ENCODE data around the gene UBR7. TPM values are rescaled to one million over a fixed set of nuclear protein-coding genes. Genes with fewer than 3 reads are reported as not detected.

Gene UBR7
- total and polyA plus RNA-seq, 2 donors = 19.6 to 29.6 TPM

- 75% methylated on average over 10 of the region's 10 CpGs for WGBS
- peaks cover 0 to 6% of the 10 kb centered on the region in 2 donors for H3K36me3 ChIP-seq (ENCODE audit: control insufficient read depth in 2 of 2, insufficient read depth in 2 of 2, low read length in 1 of 2)
- no peak overlapping the region for H3K4me3 ChIP-seq (ENCODE audit: low read length in 2 of 2)
- no peak for DNase-seq (ENCODE audit: low read depth in 6 of 9, low spot score in 9 of 9)
- peaks cover 0 to 10% of the 10 kb centered on the region in 2 donors for H3K27me3 ChIP-seq (ENCODE audit: control insufficient read depth in 2 of 2, insufficient read depth in 1 of 2, low read length in 1 of 2)
- peaks cover 0 to 2% of the 10 kb centered on the region in 2 donors for H3K4me1 ChIP-seq (ENCODE audit: control insufficient read depth in 2 of 2, insufficient read depth in 2 of 2, low read length in 2 of 2)
- H3K27ac ChIP-seq (ENCODE audit: low read depth in 1 of 2, low read length in 1 of 2) = no peak overlapping the region
- H3K9me3 ChIP-seq (ENCODE audit: control insufficient read depth in 2 of 2, insufficient read depth in 1 of 2, low read length in 1 of 2) = no peaks in the 10 kb centered on the region
These were observed 27.7 kb downstream of the UBR7 start for GRCh38 chr14:93234798-93235197.

DNA sequence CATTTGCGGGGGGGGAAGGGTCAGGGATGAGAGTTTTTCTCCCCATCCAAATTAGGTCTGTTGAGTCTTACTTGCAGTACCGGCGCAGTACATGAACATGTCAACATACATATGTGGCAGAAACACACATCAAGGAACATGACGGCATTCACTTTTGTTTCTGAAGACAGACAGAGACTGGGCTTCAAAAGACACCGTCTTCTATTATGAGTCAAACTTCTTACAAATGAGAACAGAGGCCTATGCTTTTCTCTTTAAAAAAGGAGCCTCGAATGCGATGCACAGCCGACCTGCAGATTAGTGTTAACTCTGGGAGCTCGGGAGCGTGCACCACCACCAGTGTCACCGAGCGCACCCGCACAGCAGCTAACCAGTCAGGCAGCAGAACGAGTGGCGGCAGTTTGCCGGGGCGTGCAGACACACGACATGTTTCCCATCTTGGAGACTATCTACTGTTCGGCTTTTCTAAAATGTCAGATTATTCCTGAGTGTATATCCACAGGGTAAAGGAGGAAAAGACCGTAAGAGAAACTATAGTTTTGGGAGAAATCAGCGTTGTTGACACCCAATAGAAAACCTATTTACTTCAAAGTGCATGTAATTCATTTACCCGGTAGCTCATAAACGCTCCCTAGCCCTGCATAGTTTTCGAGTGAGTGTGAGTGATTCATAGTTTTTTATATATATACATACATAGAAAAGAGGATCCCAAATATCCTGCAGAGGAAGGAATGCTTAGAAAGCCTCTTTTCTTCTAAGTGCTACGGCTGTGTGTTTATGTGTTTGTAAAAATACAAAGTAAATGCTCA lies 33.0 kb downstream of the UBR7 start:
- WGBS = 95% methylated on average over 25 of the region's 25 CpGs
- Histone ChIP-seq H3K4me1 (ENCODE audit: control insufficient read depth in 2 of 2, insufficient read depth in 2 of 2, low read length in 2 of 2) (peaks cover 0 to 2% of the 10 kb centered on the region in 2 donors), H3K27ac (ENCODE audit: low read depth in 1 of 2, low read length in 1 of 2) (no peak overlapping the region), H3K9me3 (ENCODE audit: control insufficient read depth in 2 of 2, insufficient read depth in 1 of 2, low read length in 1 of 2) (no peaks in the 10 kb centered on the region), H3K36me3 (ENCODE audit: control insufficient read depth in 2 of 2, insufficient read depth in 2 of 2, low read length in 1 of 2) (peaks cover 12 to 25% of the 10 kb centered on the region in 2 donors), H3K27me3 (ENCODE audit: control insufficient read depth in 2 of 2, insufficient read depth in 1 of 2, low read length in 1 of 2) (no peaks in the 10 kb centered on the region), H3K4me3 (ENCODE audit: low read length in 2 of 2) (no peak overlapping the region)
- no peak for DNase-seq (ENCODE audit: low read depth in 6 of 9, low spot score in 9 of 9)

DNA sequence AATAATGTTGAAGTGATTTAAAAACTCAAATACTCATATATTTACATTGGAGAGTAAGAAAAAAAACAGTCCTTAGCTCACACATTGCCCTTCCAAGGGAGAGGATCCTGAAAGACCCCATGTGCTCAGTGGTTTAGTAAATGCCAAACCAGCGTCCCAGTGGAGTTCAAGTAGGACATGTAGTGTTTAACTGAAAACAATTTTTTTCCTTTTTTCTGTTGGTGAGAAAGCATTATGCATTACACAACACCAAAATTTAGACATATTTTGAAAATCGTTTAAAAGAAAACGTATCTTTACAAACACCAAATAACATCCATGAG lies 33.6 kb downstream of the UBR7 start:
- Histone ChIP-seq H3K36me3 (ENCODE audit: control insufficient read depth in 2 of 2, insufficient read depth in 2 of 2, low read length in 1 of 2) (peaks cover 18 to 29% of the 10 kb centered on the region in 2 donors), H3K4me3 (ENCODE audit: low read length in 2 of 2) (no peak overlapping the region), H3K27ac (ENCODE audit: low read depth in 1 of 2, low read length in 1 of 2) (no peak overlapping the region), H3K9me3 (ENCODE audit: control insufficient read depth in 2 of 2, insufficient read depth in 1 of 2, low read length in 1 of 2) (no peaks in the 10 kb centered on the region), H3K27me3 (ENCODE audit: control insufficient read depth in 2 of 2, insufficient read depth in 1 of 2, low read length in 1 of 2) (no peaks in the 10 kb centered on the region), H3K4me1 (ENCODE audit: control insufficient read depth in 2 of 2, insufficient read depth in 2 of 2, low read length in 2 of 2) (peaks cover 0 to 2% of the 10 kb centered on the region in 2 donors)
- 98% methylated on average over 3 of the region's 3 CpGs for WGBS
- DNase-seq (ENCODE audit: low read depth in 6 of 9, low spot score in 9 of 9) = no peak

GRCh38 chr14:93245764-93246420 lies 38.8 kb downstream of the UBR7 start:
- Histone ChIP-seq H3K4me3 (ENCODE audit: low read length in 2 of 2) (no peak overlapping the region), H3K4me1 (ENCODE audit: control insufficient read depth in 2 of 2, insufficient read depth in 2 of 2, low read length in 2 of 2) (no peaks in the 10 kb centered on the region), H3K9me3 (ENCODE audit: control insufficient read depth in 2 of 2, insufficient read depth in 1 of 2, low read length in 1 of 2) (no peaks in the 10 kb centered on the region), H3K36me3 (ENCODE audit: control insufficient read depth in 2 of 2, insufficient read depth in 2 of 2, low read length in 1 of 2) (peaks cover 43 to 44% of the 10 kb centered on the region in 2 donors), H3K27ac (ENCODE audit: low read depth in 1 of 2, low read length in 1 of 2) (no peak overlapping the region), H3K27me3 (ENCODE audit: control insufficient read depth in 2 of 2, insufficient read depth in 1 of 2, low read length in 1 of 2) (no peaks in the 10 kb centered on the region)
- WGBS = 96% methylated on average over 10 of the region's 10 CpGs
- no peak for DNase-seq (ENCODE audit: low read depth in 6 of 9, low spot score in 9 of 9)

GRCh38 chr14:93246534-93246933 lies 39.5 kb downstream of the UBR7 start:
- no peaks in the 10 kb centered on the region for H3K9me3 ChIP-seq (ENCODE audit: control insufficient read depth in 2 of 2, insufficient read depth in 1 of 2, low read length in 1 of 2)
- no peak overlapping the region for H3K27ac ChIP-seq (ENCODE audit: low read depth in 1 of 2, low read length in 1 of 2)
- peaks cover 45 to 49% of the 10 kb centered on the region in 2 donors for H3K36me3 ChIP-seq (ENCODE audit: control insufficient read depth in 2 of 2, insufficient read depth in 2 of 2, low read length in 1 of 2)
- no peak for DNase-seq (ENCODE audit: low read depth in 6 of 9, low spot score in 9 of 9)
- H3K4me3 ChIP-seq (ENCODE audit: low read length in 2 of 2) = no peak overlapping the region
- no peaks in the 10 kb centered on the region for H3K4me1 ChIP-seq (ENCODE audit: control insufficient read depth in 2 of 2, insufficient read depth in 2 of 2, low read length in 2 of 2)
- no peaks in the 10 kb centered on the region for H3K27me3 ChIP-seq (ENCODE audit: control insufficient read depth in 2 of 2, insufficient read depth in 1 of 2, low read length in 1 of 2)

DNA sequence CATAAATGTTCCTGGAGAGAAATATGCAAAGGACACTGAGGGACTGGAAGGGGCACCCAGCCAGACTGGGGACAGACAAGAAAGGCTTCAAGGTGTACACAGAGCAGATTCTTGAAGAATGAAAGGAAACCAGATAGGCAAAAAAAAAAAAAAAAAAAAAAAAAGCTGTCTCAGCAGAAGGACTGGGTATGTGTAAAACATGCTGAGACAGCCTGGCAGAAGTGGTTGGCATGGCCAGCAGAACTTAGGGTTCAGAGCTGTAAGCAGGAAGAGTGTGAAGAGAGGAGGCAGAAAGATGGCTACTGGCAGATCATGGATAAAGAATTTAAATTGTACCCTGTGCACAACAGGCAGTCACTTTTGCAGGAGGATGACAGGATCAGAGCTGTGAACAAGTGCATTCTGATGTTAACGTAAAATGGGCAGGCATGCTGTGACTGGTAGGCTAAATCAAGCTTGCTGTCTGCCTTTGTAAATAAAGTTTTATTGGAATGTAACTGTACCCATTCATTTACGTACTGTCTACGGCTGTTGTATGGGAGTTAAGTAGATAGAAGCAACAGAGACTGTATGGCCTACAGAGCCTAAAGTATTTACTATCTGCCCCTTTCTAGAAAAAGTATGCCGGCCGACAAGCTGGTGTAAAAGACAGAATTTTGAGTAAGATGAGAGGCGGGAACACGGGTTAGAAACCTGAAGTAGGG lies 42.2 kb downstream of the UBR7 start:
- Histone ChIP-seq H3K9me3 (ENCODE audit: control insufficient read depth in 2 of 2, insufficient read depth in 1 of 2, low read length in 1 of 2) (no peaks in the 10 kb centered on the region), H3K36me3 (ENCODE audit: control insufficient read depth in 2 of 2, insufficient read depth in 2 of 2, low read length in 1 of 2) (peaks cover 38 to 41% of the 10 kb centered on the region in 2 donors), H3K4me1 (ENCODE audit: control insufficient read depth in 2 of 2, insufficient read depth in 2 of 2, low read length in 2 of 2) (no peaks in the 10 kb centered on the region), H3K4me3 (ENCODE audit: low read length in 2 of 2) (no peak overlapping the region), H3K27me3 (ENCODE audit: control insufficient read depth in 2 of 2, insufficient read depth in 1 of 2, low read length in 1 of 2) (no peaks in the 10 kb centered on the region), H3K27ac (ENCODE audit: low read depth in 1 of 2, low read length in 1 of 2) (no peak overlapping the region)
- WGBS = 93% methylated on average over 7 of the region's 7 CpGs
- DNase-seq (ENCODE audit: low read depth in 6 of 9, low spot score in 9 of 9) = no peak

- Histone ChIP-seq H3K36me3 (ENCODE audit: control insufficient read depth in 2 of 2, insufficient read depth in 2 of 2, low read length in 1 of 2) (peaks cover 5 to 8% of the 10 kb centered on the region in 2 donors), H3K4me1 (ENCODE audit: control insufficient read depth in 2 of 2, insufficient read depth in 2 of 2, low read length in 2 of 2) (peaks cover 0 to 2% of the 10 kb centered on the region in 2 donors), H3K4me3 (ENCODE audit: low read length in 2 of 2) (no peak overlapping the region), H3K27me3 (ENCODE audit: control insufficient read depth in 2 of 2, insufficient read depth in 1 of 2, low read length in 1 of 2) (no peaks in the 10 kb centered on the region), H3K9me3 (ENCODE audit: control insufficient read depth in 2 of 2, insufficient read depth in 1 of 2, low read length in 1 of 2) (no peaks in the 10 kb centered on the region), H3K27ac (ENCODE audit: low read depth in 1 of 2, low read length in 1 of 2) (no peak overlapping the region)
- no peak for DNase-seq (ENCODE audit: low read depth in 6 of 9, low spot score in 9 of 9)
- WGBS = 39% methylated on average over 2 of the region's 2 CpGs
These were observed 55.4 kb downstream of the UBR7 start for GRCh38 chr14:93262446-93262845.

GRCh38 chr14:93263416-93263815 lies 56.4 kb downstream of the UBR7 start:
- no peak overlapping the region for H3K4me3 ChIP-seq (ENCODE audit: low read length in 2 of 2)
- H3K36me3 ChIP-seq (ENCODE audit: control insufficient read depth in 2 of 2, insufficient read depth in 2 of 2, low read length in 1 of 2) = peaks cover 5 to 8% of the 10 kb centered on the region in 2 donors
- H3K27ac ChIP-seq (ENCODE audit: low read depth in 1 of 2, low read length in 1 of 2) = no peak overlapping the region
- no peaks in the 10 kb centered on the region for H3K27me3 ChIP-seq (ENCODE audit: control insufficient read depth in 2 of 2, insufficient read depth in 1 of 2, low read length in 1 of 2)
- no peak for DNase-seq (ENCODE audit: low read depth in 6 of 9, low spot score in 9 of 9)
- H3K9me3 ChIP-seq (ENCODE audit: control insufficient read depth in 2 of 2, insufficient read depth in 1 of 2, low read length in 1 of 2) = no peaks in the 10 kb centered on the region
- WGBS = 100% methylated on average over 1 of the region's 1 CpG
- H3K4me1 ChIP-seq (ENCODE audit: control insufficient read depth in 2 of 2, insufficient read depth in 2 of 2, low read length in 2 of 2) = peaks cover 0 to 2% of the 10 kb centered on the region in 2 donors

DNA sequence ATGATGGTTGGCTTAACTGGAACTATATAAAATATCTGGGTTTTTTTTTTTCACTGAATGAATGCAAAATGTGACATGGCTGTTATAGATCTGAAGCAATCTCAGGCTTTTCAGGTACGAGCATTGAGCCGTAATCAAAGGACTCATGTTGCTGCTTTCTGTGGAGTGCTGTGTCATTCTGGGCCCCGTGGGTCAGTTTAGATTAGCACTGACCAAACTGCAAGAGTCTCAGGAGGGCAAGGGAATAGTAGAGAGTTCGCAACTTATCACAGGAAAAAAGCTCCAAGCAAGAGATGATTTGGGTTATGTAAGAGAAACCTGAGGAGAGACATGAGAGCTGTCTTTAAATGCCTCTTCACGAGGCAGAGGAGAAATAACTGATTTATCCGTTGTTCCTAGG lies 59.1 kb downstream of the UBR7 start:
- Histone ChIP-seq H3K9me3 (ENCODE audit: control insufficient read depth in 2 of 2, insufficient read depth in 1 of 2, low read length in 1 of 2) (no peaks in the 10 kb centered on the region), H3K4me3 (ENCODE audit: low read length in 2 of 2) (no peak overlapping the region), H3K27me3 (ENCODE audit: control insufficient read depth in 2 of 2, insufficient read depth in 1 of 2, low read length in 1 of 2) (no peaks in the 10 kb centered on the region), H3K27ac (ENCODE audit: low read depth in 1 of 2, low read length in 1 of 2) (no peak overlapping the region), H3K36me3 (ENCODE audit: control insufficient read depth in 2 of 2, insufficient read depth in 2 of 2, low read length in 1 of 2) (peaks cover 5 to 8% of the 10 kb centered on the region in 2 donors), H3K4me1 (ENCODE audit: control insufficient read depth in 2 of 2, insufficient read depth in 2 of 2, low read length in 2 of 2) (peaks cover 0 to 2% of the 10 kb centered on the region in 2 donors)
- no peak for DNase-seq (ENCODE audit: low read depth in 6 of 9, low spot score in 9 of 9)
- 95% methylated on average over 6 of the region's 6 CpGs for WGBS
